ENCODE measurements around the gene SIGLEC10.

The SIGLEC10 gene

GRCh38 chr19:51441410-51442390 is 24.3 kb upstream of the SIGLEC10 start:
- no peaks in the 10 kb centered on the region for H3K36me3 ChIP-seq (ENCODE audit: control insufficient read depth, insufficient read depth, low read length)
- no peak overlapping the region for H3K23ac ChIP-seq (ENCODE audit: low read length)
- H3K79me2 ChIP-seq (ENCODE audit: control insufficient read depth, insufficient read depth, low read length), result no peaks in the 10 kb centered on the region
- no peak overlapping the region for H4K8ac ChIP-seq (ENCODE audit: low read depth, low read length)
- H3K4ac ChIP-seq (ENCODE audit: low read depth, low read length), result no peak overlapping the region
- H3K56ac ChIP-seq (ENCODE audit: low read length), result no peak overlapping the region
- H3K4me2 ChIP-seq (ENCODE audit: low read length), result no peak overlapping the region
- WGBS (ENCODE audit: extremely low coverage, insufficient coverage, low lambda C conversion rate), result no CpG with 5 or more reads among the region's 31 CpGs
- no peak overlapping the region for H2AK5ac ChIP-seq (ENCODE audit: low read length)
- no peak overlapping the region for H3K27ac ChIP-seq (ENCODE audit: low read depth, low read length)
- no peak for DNase-seq
- H3K27me3 ChIP-seq (ENCODE audit: insufficient read depth, low read length, poor library complexity), result no peaks in the 10 kb centered on the region
- no peak overlapping the region for H3K18ac ChIP-seq (ENCODE audit: low read length)
- H4K5ac ChIP-seq (ENCODE audit: low read length), result no peak overlapping the region
- H2BK120ac ChIP-seq (ENCODE audit: low read depth, low read length), result no peak overlapping the region
- no peak overlapping the region for H3K4me3 ChIP-seq (ENCODE audit: low read length)
- H3K4me1 ChIP-seq (ENCODE audit: control insufficient read depth, low read depth, low read length), result no peaks in the 10 kb centered on the region
- H2BK15ac ChIP-seq (replicated peaks; ENCODE audit: low read depth), result no peak overlapping the region
- no peaks in the 10 kb centered on the region for H3K79me1 ChIP-seq (ENCODE audit: low read length)
- no peak overlapping the region for H2BK5ac ChIP-seq (ENCODE audit: low read length)
- H3K9ac ChIP-seq (ENCODE audit: low read length), result no peak overlapping the region

- Histone ChIP-seq H3K27me3 (ENCODE audit: insufficient read depth, low read length, poor library complexity) (no peaks in the 10 kb centered on the region), H3K79me2 (ENCODE audit: control insufficient read depth, insufficient read depth, low read length) (no peaks in the 10 kb centered on the region), H3K18ac (ENCODE audit: low read length) (no peak overlapping the region), H2AK5ac (ENCODE audit: low read length) (no peak overlapping the region), H3K9ac (ENCODE audit: low read length) (no peak overlapping the region), H2BK120ac (ENCODE audit: low read depth, low read length) (no peak overlapping the region), H3K79me1 (ENCODE audit: low read length) (no peaks in the 10 kb centered on the region), H2BK5ac (ENCODE audit: low read length) (no peak overlapping the region), H4K8ac (ENCODE audit: low read depth, low read length) (no peak overlapping the region), H3K56ac (ENCODE audit: low read length) (no peak overlapping the region), H3K4me3 (ENCODE audit: low read length) (no peak overlapping the region), H3K4me2 (ENCODE audit: low read length) (no peak overlapping the region), H3K36me3 (ENCODE audit: control insufficient read depth, insufficient read depth, low read length) (no peaks in the 10 kb centered on the region), H4K5ac (ENCODE audit: low read length) (no peak overlapping the region), H3K4ac (ENCODE audit: low read depth, low read length) (no peak overlapping the region), H3K4me1 (ENCODE audit: control insufficient read depth, low read depth, low read length) (no peaks in the 10 kb centered on the region), H2BK15ac (replicated peaks; ENCODE audit: low read depth) (no peak overlapping the region), H3K23ac (ENCODE audit: low read length) (no peak overlapping the region), H3K27ac (ENCODE audit: low read depth, low read length) (no peak overlapping the region)
- DNase-seq, result no peak
- WGBS (ENCODE audit: extremely low coverage, insufficient coverage, low lambda C conversion rate), result no CpG with 5 or more reads among the region's 11 CpGs
These were observed 23.5 kb upstream of the SIGLEC10 start for GRCh38 chr19:51440846-51441409.

GRCh38 chr19:51440052-51440451 is 22.6 kb upstream of the SIGLEC10 start:
- no peaks in the 10 kb centered on the region for H3K27me3 ChIP-seq (ENCODE audit: insufficient read depth, low read length, poor library complexity)
- no peak overlapping the region for H3K18ac ChIP-seq (ENCODE audit: low read length)
- H2BK5ac ChIP-seq (ENCODE audit: low read length), result no peak overlapping the region
- H2AK5ac ChIP-seq (ENCODE audit: low read length), result no peak overlapping the region
- no peaks in the 10 kb centered on the region for H3K36me3 ChIP-seq (ENCODE audit: control insufficient read depth, insufficient read depth, low read length)
- no peak overlapping the region for H2BK15ac ChIP-seq (replicated peaks; ENCODE audit: low read depth)
- no peak overlapping the region for H4K8ac ChIP-seq (ENCODE audit: low read depth, low read length)
- no peak overlapping the region for H3K56ac ChIP-seq (ENCODE audit: low read length)
- DNase-seq, result no peak
- H3K4me2 ChIP-seq (ENCODE audit: low read length), result no peak overlapping the region
- no peak overlapping the region for H3K4me3 ChIP-seq (ENCODE audit: low read length)
- no peak overlapping the region for H2BK120ac ChIP-seq (ENCODE audit: low read depth, low read length)
- no peak overlapping the region for H3K27ac ChIP-seq (ENCODE audit: low read depth, low read length)
- H3K4ac ChIP-seq (ENCODE audit: low read depth, low read length), result no peak overlapping the region
- no peak overlapping the region for H3K9ac ChIP-seq (ENCODE audit: low read length)
- H3K79me2 ChIP-seq (ENCODE audit: control insufficient read depth, insufficient read depth, low read length), result no peaks in the 10 kb centered on the region
- H3K79me1 ChIP-seq (ENCODE audit: low read length), result no peaks in the 10 kb centered on the region
- no peaks in the 10 kb centered on the region for H3K4me1 ChIP-seq (ENCODE audit: control insufficient read depth, low read depth, low read length)
- WGBS (ENCODE audit: extremely low coverage, insufficient coverage, low lambda C conversion rate), result no CpG with 5 or more reads among the region's 2 CpGs
- no peak overlapping the region for H3K23ac ChIP-seq (ENCODE audit: low read length)
- no peak overlapping the region for H4K5ac ChIP-seq (ENCODE audit: low read length)

GRCh38 chr19:51439021-51439465 is 21.6 kb upstream of the SIGLEC10 start:
- Histone ChIP-seq H2BK120ac (ENCODE audit: low read depth, low read length) (no peak overlapping the region), H3K27ac (ENCODE audit: low read depth, low read length) (no peak overlapping the region), H2AK5ac (ENCODE audit: low read length) (no peak overlapping the region), H3K4ac (ENCODE audit: low read depth, low read length) (no peak overlapping the region), H3K4me1 (ENCODE audit: control insufficient read depth, low read depth, low read length) (no peaks in the 10 kb centered on the region), H3K27me3 (ENCODE audit: insufficient read depth, low read length, poor library complexity) (no peaks in the 10 kb centered on the region), H3K23ac (ENCODE audit: low read length) (no peak overlapping the region), H3K4me2 (ENCODE audit: low read length) (no peak overlapping the region), H4K5ac (ENCODE audit: low read length) (no peak overlapping the region), H3K79me2 (ENCODE audit: control insufficient read depth, insufficient read depth, low read length) (no peaks in the 10 kb centered on the region), H2BK5ac (ENCODE audit: low read length) (no peak overlapping the region), H3K9ac (ENCODE audit: low read length) (no peak overlapping the region), H2BK15ac (replicated peaks; ENCODE audit: low read depth) (no peak overlapping the region), H3K36me3 (ENCODE audit: control insufficient read depth, insufficient read depth, low read length) (no peaks in the 10 kb centered on the region), H3K79me1 (ENCODE audit: low read length) (no peaks in the 10 kb centered on the region), H3K4me3 (ENCODE audit: low read length) (no peak overlapping the region), H3K56ac (ENCODE audit: low read length) (no peak overlapping the region), H3K18ac (ENCODE audit: low read length) (no peak overlapping the region), H4K8ac (ENCODE audit: low read depth, low read length) (no peak overlapping the region)
- peak; percentile 21 for DNase-seq
- no CpG with 5 or more reads among the region's 5 CpGs for WGBS (ENCODE audit: extremely low coverage, insufficient coverage, low lambda C conversion rate)

DNA sequence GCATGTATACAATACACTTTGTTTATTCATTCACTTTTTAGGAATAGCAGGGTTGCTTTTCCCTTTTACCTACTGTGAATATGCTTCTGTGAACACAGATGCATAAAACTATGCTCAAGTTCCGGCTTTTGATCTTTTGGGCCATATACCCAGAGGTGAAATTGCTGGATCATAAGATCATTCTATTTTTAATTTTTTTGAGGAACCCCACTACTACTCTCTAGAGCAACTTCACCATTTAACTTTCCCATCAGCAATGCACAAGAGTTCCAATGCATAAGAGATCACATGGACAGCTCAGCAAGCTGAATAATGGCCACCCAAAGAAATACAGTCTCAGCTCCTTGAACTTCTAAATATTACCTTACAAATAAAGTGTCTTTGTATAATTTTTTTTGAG is 17.0 kb upstream of the SIGLEC10 start:
- no peak overlapping the region for H3K9ac ChIP-seq (ENCODE audit: low read length)
- H3K79me2 ChIP-seq (ENCODE audit: control insufficient read depth, insufficient read depth, low read length), result no peaks in the 10 kb centered on the region
- H3K79me1 ChIP-seq (ENCODE audit: low read length), result no peaks in the 10 kb centered on the region
- no peaks in the 10 kb centered on the region for H3K27me3 ChIP-seq (ENCODE audit: insufficient read depth, low read length, poor library complexity)
- H2AK5ac ChIP-seq (ENCODE audit: low read length), result no peak overlapping the region
- no peak overlapping the region for H3K23ac ChIP-seq (ENCODE audit: low read length)
- no peaks in the 10 kb centered on the region for H3K36me3 ChIP-seq (ENCODE audit: control insufficient read depth, insufficient read depth, low read length)
- no peak overlapping the region for H2BK5ac ChIP-seq (ENCODE audit: low read length)
- no peak overlapping the region for H3K4me2 ChIP-seq (ENCODE audit: low read length)
- no peak overlapping the region for H3K4me3 ChIP-seq (ENCODE audit: low read length)
- no peaks in the 10 kb centered on the region for H3K4me1 ChIP-seq (ENCODE audit: control insufficient read depth, low read depth, low read length)
- H3K18ac ChIP-seq (ENCODE audit: low read length), result no peak overlapping the region
- no peak for DNase-seq
- no peak overlapping the region for H3K56ac ChIP-seq (ENCODE audit: low read length)
- H4K8ac ChIP-seq (ENCODE audit: low read depth, low read length), result no peak overlapping the region
- no peak overlapping the region for H3K27ac ChIP-seq (ENCODE audit: low read depth, low read length)
- H4K5ac ChIP-seq (ENCODE audit: low read length), result no peak overlapping the region
- H2BK120ac ChIP-seq (ENCODE audit: low read depth, low read length), result no peak overlapping the region
- no peak overlapping the region for H2BK15ac ChIP-seq (replicated peaks; ENCODE audit: low read depth)
- no peak overlapping the region for H3K4ac ChIP-seq (ENCODE audit: low read depth, low read length)
- no CpG with 5 or more reads among the region's 1 CpG for WGBS (ENCODE audit: extremely low coverage, insufficient coverage, low lambda C conversion rate)
